NCI-H748 (cell line): ENCODE results near the gene CENPP.

ENCODE experiments used
- DNase-seq: peaks from one replicate; lab custom pipeline; 2025; ENCODE audit not compliant: unreplicated experiment; lab: John Stamatoyannopoulos, UW

Gene CENPP

DNA sequence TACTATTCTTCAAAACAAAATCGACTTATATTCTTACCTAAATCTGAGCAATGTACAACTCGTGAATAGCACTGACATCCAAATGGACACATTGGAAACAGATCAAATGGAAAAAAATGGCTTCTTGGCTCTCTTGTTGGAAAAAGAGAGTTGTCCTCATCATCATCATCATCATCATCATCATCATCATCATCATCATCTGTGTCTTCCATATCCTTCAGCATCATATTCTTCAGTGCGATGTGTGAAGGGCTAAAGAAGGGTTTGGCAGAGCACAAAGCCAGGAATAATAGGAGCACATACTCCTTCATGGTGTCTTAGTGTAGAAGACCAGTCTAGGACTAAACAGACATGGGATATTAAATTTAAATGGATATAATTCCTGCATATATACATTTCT, 148.8 kb downstream of the CENPP start:
- DNase-seq, result no peak

DNA sequence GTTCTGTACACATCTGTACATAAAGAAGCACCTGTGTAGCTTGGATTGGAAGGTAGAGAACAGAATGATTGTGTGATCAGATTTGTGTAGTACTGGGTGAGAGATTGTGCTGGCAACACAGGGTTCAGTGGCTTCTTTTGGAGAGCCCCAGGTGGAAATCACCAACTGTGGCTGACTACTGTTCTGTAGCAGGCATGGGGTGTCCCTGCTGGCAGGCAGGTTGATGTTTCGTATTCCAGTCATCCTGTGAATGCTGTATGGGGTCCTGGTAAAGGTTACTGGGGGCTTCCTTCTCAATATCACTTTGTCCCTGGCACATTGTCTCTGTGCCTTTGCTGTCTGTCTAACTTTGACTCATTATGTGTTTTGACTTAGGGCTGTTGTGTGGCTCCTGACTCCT, 151.2 kb downstream of the CENPP start:
- DNase-seq, result no peak

DNA sequence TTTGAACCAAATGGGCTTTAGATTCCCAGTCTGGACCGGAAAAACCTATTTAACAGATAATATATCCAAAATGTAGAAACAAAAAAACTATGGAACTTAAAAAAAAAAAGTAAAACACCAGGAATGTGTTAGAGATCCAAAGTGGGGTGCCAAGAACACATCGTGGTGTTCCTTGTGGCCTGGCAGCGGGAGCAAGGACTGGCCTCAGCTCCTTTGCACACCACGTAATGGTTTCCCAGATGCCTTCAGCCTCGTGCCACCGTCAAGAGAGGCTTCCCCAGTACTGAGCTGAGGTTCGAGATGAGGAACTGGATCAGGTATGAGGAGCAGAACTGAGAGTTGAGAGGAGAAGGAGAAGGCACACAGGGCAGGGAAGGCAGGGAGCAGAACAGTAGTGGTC, 153.0 kb downstream of the CENPP start:
- no peak for DNase-seq

DNA sequence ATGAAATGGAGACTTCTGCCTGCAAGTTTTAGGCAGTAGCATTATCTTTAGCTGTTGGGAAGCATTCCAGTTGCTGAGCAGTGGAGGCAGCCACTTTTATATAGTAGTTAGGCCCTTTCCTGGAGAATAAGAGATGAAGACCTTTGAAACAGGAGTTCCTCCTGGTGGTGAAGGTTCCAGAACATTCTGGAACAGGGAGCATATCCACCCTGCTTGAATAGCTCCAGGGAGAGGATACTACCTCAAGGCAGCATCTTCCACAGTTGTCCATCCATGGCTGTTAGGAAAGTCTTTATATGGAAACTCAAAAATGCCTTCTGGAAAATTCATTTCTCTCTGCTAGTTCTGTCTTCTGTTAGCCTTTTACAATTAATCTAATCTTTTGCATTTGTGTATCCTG, 153.6 kb downstream of the CENPP start:
- DNase-seq, result no peak

DNA sequence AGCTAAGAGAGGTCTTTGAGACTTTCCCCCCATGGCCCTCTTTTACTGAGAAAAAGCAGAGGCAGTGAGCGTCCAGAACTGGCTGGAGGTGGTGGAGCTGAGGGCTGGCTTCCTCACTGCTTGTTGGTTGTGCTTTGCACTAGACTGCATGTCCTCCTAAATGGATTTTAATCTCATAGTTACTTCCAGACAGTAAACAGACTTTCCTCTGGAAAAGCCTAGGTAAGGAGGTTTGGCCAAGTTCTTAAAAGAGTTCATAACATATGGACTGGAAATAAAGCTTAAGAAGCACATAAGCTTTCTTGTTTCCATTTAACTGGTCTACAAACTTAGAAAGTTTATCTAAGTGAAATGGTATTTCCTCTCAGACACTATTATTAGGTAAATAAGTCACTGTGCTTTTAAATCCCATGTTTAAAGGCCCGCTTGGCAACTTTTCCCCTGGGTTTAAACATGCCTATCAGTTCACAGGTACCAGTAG, 154.6 kb downstream of the CENPP start:
- no peak for DNase-seq

DNA sequence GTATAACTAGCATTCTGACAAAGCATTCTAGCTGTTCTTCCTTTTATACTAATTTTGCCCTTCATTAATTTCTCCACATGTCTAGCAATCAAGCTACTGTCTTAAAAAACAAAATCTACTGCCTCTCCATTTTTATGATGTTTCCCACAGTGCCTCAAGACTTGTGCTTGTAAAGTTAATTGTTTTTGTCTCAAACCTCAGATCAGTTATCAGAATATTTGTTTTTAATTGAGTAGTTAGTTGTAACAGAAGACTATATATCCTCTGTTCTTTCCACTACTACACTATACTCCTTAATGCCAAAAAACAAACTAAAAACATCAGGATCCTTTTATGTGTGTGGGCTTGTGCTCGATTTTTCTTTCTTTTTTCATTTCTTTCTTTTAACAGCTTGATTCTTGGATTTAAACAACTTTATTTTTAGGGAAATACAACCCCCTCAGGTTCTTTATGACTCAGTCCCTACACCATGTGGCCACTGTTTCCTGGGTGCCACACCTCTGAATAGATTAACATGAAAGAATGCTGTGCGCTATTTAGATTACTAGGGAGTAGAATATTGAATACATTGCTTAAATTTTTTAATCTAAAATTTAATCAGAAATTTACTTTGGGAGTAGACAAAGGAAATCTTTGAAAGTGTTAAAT, 155.4 kb downstream of the CENPP start:
- DNase-seq, result no peak

DNA sequence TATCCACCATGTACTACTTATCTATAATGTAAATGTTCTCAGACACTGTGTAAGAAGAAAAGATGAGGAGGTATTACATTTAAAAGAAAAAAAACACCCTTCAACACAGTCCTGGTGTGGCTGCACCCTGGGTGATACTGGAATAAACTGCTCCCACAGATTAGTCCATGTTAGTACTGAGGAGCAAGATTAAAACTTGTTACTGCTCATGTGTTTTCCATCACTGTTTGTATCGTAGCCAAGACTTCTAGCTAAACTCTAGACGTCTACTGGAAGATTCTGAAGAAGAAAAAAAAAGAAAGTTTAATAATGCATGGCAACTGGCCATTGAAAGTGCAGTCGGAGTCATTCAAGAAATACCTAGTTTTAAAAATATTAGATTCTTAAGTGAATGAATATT, 156.6 kb downstream of the CENPP start, which contains the start of gene ASPN:
TSS of gene ASPN (minus strand) at position 178 of the 400 bp plus-strand sequence.
- no peak for DNase-seq

DNA sequence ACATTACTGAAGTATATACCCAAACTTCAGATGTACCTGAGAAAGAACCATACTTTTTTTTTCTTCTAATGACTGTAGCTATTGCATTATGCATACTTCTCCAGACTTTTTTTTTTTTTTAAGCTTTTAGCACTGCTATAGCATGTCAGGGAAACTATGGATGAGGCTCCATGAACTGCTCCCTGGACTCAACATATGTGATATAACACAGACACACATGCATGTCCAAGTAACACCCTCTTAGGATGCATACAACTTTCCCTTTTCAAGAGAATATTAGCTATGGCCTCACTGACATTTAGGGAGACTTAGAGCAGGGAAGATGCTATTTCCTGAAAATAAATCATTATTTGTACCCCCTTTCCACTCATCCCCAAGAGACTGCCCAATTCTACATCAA, 157.1 kb downstream of the CENPP start:
- DNase-seq, result no peak

DNA sequence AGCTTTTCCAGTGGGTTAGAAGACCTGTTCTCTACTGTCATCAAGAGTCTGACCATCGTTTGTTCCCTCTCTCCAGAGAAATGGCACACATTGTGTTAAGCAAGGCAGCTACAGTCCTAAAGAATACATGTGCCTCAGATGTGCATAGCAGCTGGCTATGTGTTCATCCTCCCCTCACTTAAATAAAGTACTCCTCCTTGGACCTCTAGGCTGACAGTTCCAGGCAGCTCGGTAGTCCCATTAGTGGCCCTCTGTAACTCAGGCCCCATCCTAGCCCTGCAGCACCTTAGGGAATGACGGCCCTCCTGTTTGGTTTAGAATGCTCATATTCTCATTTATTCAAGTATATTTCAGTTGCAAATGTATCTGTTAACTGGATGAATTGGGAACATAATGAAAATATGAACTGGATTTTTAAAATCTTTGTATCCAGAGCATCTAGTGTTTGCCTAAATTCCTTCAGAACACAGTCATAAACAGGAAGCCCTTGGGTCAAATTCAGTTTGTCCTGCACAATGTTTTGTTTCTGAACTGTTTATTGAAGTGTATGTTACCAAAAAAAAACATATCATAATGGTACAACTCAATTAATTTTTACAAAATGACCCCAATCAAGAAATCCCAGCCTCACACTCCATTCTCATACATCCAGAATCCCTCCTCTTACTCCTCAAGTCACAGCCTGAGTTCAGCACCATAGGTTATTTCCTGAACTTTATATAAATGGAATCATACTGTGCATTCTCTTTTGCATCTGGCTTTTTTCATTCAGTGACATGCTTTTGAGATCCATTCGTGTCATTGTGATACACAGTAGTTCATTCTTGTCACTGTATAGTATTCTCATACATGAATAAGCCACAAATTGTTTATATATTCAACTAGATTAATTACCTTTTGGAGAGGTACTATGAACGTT, 158.1 kb downstream of the CENPP start:
- no peak for DNase-seq

DNA sequence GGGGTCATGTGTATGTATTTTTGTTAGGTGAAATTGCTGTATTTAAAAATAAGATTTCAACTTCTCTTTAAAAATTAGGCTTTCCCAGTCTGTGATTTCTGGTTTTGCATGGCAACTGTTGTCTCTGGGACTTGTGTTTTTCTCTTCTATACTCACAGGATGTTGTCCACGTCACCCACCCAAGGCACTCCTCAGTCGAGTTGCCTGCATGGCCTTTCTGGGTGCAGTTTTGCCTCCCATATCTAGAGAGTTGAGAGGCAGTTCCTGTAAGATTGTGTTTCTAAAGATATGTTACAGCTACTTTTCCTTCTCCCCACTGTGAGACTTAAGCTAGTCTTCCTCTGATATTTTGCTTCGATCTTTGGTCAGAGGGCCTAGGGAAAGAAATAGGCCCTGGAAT, 158.8 kb downstream of the CENPP start:
- no peak for DNase-seq

DNA sequence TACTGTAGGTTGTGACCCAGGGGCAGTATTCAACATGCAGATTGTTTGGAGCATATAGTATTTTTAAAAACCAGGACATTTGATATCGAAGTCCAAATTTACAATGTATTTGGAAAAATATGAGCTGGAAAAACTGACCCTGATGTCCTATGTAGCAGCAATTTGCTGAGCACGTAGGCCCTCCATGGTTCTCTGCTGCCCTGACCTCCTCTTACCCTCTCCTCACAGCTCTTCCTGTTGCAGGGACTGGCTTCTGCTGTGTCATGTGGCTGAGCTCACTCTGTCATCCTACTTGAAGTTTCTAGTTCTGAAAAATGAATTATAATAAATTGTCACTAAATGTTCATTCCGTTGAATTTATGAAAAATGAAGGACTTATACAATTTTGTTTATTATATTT, 160.6 kb downstream of the CENPP start:
- DNase-seq, result no peak

DNA sequence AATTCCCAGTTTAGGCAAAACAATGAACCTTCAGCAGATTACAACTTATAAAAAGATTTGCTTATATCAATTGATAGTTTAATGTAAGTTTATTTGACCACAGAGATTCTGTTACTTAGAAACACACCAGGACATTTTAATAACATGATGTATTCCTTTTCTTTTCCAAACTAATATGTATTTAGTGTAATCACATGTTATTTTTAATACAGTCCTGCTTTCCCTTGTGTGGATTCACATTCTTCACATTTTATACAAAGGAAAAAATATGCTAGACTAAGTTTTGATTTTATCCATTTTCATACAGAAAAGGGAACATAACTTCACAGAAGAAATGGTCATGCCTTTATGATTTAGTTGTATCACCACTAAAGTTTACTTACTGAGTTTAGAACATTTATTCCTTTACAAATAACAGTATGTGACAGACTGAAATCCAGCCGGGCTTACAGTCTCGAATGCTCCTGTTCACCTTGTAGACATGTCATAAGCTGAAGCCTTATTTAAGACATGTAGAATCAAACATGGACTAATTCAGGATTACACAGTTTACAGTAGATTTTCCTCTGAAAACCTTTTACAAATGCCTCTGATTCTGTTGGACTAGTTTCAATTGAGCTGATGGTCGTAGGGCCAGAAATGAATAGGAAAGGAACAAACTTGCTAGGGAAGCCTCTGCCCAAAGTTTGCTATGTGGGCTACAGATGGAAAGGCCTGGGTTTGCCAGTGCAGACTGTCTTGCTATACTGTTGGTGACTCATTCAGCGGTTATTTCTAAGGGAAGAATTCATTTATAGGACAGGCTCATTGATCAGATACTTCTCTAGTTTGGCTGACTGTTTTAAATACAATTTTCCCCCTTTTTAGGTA, 163.2 kb downstream of the CENPP start:
- DNase-seq, result no peak

DNA sequence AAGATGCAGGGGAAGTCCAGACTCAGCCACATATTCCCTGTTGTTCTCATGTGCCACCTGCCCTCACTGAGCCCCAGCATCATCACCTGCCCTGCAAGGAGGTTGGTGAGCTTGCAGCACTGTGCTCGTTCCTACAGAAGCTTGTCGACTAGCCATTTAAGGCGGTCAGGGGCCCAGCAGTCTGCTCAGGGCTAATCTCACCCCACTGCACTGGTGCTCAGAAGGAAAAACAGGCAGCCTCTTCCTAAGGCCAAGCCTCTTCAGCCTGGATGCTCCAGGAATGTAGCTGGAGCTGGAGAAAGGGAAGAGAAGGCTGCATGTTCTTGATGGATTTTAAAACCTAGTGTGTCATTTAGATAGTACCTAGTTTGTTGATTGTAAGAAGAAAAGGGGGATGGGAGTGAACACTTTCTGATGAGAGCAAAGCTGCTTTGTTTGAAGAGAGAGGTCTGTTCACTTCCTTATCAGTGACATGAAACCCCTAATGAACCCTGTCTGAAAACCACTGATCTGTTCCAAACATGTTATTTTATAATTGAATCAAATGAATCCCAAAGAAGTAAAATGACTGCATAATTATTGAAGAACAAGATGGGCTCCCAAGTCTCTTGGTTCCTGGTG, 167.1 kb downstream of the CENPP start:
- DNase-seq, result no peak

DNA sequence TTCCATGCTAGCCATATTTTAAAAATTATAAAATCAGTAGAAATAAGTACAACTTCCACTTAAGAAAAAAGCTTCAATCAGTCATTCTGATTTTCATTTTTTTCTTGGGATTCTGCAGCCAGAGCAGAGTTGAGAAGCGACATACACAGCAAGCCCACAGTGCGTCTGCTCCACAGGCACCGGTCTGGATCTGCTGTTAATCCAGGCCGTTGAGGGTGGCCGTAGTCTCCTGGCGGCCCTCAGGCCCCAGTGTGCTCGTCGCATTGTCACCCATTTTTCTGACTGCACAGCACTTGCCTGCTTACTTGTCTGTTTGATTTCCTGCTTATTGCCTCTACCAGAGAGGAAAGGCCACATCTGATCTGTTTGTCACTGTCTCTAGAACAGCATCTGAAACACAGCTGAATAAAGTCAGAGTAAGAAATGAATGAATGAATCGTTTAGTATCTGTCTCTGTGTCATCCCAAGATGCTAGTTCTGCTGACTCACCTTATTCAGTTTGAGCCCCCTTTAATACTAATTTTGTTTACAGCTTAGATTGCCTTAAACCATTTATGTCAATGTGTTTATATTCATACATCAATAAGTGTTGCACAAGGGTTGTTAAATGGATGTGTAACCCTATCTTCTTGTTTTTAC, 168.1 kb downstream of the CENPP start:
- DNase-seq, result no peak

DNA sequence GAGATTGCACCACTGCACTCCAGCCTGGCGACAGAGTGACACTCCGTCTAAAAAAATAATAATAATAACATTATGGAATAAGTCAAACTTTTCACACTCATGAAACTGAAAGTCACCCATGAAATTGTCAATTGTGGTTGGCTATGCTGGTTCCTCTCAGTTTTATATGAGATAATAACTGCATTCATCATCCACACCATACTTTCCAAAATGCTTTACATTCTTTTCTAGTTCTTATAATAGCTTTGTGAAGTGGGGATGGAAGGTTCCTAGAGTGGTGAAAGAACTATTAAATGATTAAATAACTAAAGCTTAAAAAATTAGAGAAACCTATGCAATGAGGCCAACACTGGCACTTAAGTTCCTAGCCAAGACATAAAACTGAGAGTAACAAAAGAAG, 169.1 kb downstream of the CENPP start:
- DNase-seq, result no peak

DNA sequence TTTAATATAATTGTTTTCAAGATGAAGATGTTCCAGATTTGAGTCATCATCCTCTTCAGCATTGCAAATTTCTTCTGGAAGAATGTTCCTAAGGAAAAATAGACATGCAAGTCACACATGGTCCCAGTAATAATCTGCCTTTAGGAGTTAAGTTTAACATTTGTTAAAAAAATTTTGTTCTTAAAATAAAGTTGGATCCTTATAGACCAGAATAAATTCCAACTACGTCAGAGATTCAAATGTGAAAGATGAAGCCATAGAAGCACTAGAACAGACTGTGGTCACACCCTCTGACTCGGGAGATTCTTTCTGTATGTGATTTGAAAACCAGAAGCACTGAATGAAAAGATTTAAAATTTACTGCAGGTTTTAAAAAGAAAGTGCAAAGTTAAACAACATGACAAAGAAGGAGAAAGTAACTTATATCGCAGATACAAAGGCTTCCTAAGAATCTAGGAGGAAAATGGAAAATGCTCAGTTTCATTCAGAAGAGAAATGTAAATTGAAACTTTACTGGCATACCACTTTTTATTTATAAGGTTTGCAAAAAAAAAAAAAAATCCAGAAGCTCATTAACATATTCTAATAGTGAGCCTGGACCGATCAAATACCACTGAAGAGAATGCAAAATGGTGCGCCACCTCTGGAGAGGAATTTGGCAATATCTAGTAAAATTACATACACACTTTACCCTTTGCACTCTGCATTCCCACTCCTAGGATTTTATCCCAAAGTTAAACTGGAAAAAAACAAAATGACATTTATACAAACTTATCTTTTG, 170.8 kb downstream of the CENPP start:
- no peak for DNase-seq

DNA sequence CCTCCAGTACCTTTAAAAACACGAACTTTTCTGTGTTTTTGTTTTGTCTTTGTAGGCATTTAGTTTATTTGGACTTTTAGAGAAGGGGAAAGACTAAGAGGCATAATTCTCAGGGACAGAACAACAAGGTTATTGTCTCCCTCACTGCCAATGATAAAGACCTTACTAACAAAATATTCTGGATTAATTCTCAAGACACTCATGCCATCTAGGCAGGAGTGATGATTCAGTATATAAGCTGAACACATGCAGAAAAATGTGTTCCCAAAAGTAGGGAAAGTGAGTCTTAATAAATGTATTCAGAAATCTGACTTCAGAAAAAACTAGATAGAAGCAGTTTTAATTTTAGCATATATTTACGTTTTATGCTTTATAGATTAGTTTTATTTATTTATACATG, 173.9 kb downstream of the CENPP start:
- DNase-seq, result no peak

DNA sequence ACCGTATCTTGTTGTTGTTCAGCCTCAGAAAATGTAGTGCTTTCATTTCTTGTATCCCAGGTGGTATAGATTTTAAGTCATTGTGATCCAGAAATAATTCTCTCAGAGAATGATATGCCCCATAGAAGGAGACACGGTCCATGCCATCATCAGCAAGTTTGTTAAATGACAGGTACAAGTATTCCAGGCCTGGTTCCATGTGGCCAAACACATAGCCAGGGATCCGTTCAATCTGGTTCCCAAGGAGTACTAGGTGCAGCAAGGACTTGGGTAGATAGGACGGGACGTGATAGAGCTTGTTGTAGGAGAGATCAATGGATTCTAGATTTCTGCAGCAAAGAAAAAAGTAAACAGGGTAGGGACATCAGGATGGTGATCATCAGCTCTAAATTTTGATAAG, 175.0 kb downstream of the CENPP start:
- DNase-seq, result no peak

DNA sequence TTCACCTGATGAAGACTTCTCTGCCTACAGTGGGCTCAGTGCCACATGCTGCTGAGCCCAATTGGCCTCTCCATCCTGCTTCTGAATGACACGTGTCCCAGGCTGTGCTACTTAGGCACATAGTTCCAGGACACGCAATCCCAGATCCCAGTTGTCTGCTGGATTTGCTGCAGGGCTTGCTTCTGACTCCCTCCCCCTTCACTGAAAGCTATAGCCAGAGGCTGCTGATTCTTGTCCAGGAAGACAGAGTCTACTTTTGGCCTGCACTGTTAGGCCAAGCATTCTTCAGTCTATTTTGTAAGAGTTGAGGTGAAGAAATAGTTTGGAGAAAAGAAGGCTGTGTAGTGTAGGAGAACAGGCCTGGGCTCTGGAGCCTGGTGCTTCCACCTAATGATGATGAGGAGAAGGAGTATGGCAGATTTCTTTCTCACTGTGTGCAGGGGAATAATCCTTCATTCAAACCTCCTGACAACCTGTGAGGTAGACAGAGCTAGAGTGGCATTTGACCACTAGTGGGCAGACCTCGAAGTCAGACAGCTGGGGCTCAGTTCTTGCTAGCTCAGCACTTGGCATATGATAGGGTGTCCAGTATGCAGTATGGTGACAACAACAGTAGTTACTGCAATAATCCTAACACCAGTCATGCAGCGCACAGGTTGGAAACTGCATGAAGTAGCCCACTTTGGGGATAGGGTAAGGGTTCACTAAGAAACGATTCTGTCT, 176.1 kb downstream of the CENPP start:
- peak; percentile 33 for DNase-seq
